ENCODE measurements around the gene NT5C2. TPM values are rescaled to one million over a fixed set of nuclear protein-coding genes. Genes with fewer than 3 reads are reported as not detected.

The NT5C2 gene
- total and polyA plus RNA-seq, 2 donors, result 68.5 to 85.2 TPM

- Histone ChIP-seq H3K27ac (ENCODE audit: low read depth in 1 of 2, low read length in 1 of 2) (peak overlapping the region in 1 of 2 donors; percentile 26), H3K9me3 (ENCODE audit: control insufficient read depth in 2 of 2, insufficient read depth in 1 of 2, low read length in 1 of 2) (no peaks in the 10 kb centered on the region), H3K4me3 (ENCODE audit: low read length in 2 of 2) (no peak overlapping the region), H3K27me3 (ENCODE audit: control insufficient read depth in 2 of 2, insufficient read depth in 1 of 2, low read length in 1 of 2) (no peaks in the 10 kb centered on the region), H3K4me1 (ENCODE audit: control insufficient read depth in 2 of 2, insufficient read depth in 2 of 2, low read length in 2 of 2) (no peaks in the 10 kb centered on the region), H3K36me3 (ENCODE audit: control insufficient read depth in 2 of 2, insufficient read depth in 2 of 2, low read length in 1 of 2) (peaks cover 0 to 19% of the 10 kb centered on the region in 2 donors)
- DNase-seq (ENCODE audit: low read depth in 6 of 9, low spot score in 9 of 9), result no peak
- 92% methylated on average over 2 of the region's 2 CpGs for WGBS
Observed at GRCh38 chr10:103111031-103111917, 81.8 kb downstream of the NT5C2 start.

GRCh38 chr10:103110407-103110806, 82.7 kb downstream of the NT5C2 start:
- Histone ChIP-seq H3K36me3 (ENCODE audit: control insufficient read depth in 2 of 2, insufficient read depth in 2 of 2, low read length in 1 of 2) (peaks cover 0 to 25% of the 10 kb centered on the region in 2 donors), H3K27ac (ENCODE audit: low read depth in 1 of 2, low read length in 1 of 2) (no peak overlapping the region), H3K4me1 (ENCODE audit: control insufficient read depth in 2 of 2, insufficient read depth in 2 of 2, low read length in 2 of 2) (no peaks in the 10 kb centered on the region), H3K27me3 (ENCODE audit: control insufficient read depth in 2 of 2, insufficient read depth in 1 of 2, low read length in 1 of 2) (no peaks in the 10 kb centered on the region), H3K9me3 (ENCODE audit: control insufficient read depth in 2 of 2, insufficient read depth in 1 of 2, low read length in 1 of 2) (no peaks in the 10 kb centered on the region), H3K4me3 (ENCODE audit: low read length in 2 of 2) (no peak overlapping the region)
- no peak for DNase-seq (ENCODE audit: low read depth in 6 of 9, low spot score in 9 of 9)

DNA sequence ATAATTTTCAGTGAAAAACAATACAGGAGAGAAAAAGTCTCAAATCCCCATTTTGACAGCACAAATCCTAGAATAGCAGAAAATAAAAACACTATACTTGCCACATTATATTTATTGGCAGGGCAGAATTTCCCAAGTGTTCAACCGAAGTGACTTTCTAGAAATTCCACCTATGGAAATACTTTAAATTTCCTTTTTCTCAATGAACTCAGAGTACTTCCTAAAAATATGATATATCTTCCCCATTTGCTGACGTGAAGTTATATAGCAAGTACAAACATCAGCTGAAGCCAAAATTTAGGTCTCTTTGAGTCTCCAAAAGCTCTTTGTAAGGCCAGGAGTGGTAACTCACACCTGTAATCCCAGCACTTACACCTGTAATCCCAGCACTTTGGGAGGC, 83.3 kb downstream of the NT5C2 start:
- WGBS, result 97% methylated on average over 2 of the region's 2 CpGs
- Histone ChIP-seq H3K4me3 (ENCODE audit: low read length in 2 of 2) (no peak overlapping the region), H3K9me3 (ENCODE audit: control insufficient read depth in 2 of 2, insufficient read depth in 1 of 2, low read length in 1 of 2) (no peaks in the 10 kb centered on the region), H3K27me3 (ENCODE audit: control insufficient read depth in 2 of 2, insufficient read depth in 1 of 2, low read length in 1 of 2) (no peaks in the 10 kb centered on the region), H3K4me1 (ENCODE audit: control insufficient read depth in 2 of 2, insufficient read depth in 2 of 2, low read length in 2 of 2) (no peaks in the 10 kb centered on the region), H3K36me3 (ENCODE audit: control insufficient read depth in 2 of 2, insufficient read depth in 2 of 2, low read length in 1 of 2) (peaks cover 0 to 26% of the 10 kb centered on the region in 2 donors), H3K27ac (ENCODE audit: low read depth in 1 of 2, low read length in 1 of 2) (no peak overlapping the region)
- no peak for DNase-seq (ENCODE audit: low read depth in 6 of 9, low spot score in 9 of 9)

DNA sequence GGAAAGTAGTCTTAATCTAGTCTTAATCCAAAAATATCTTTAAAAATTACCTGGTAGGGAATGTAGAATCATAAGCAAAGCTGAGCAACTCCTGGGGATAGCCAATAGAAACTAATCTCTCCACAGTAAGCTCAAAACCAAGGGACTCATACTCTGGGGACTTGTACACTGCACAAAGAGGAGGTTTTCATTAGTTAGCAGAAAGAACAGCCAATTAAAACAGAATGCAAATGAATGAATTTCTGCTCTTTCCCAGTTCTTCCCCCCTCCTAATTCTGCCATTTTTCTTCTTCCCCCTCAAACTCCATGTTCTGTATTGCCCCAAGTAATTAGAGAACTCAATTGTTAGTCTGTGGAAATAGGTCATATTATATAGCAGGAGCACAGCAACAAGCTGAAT, 86.5 kb downstream of the NT5C2 start:
- H3K4me3 ChIP-seq (ENCODE audit: low read length in 2 of 2), result no peak overlapping the region
- no peaks in the 10 kb centered on the region for H3K9me3 ChIP-seq (ENCODE audit: control insufficient read depth in 2 of 2, insufficient read depth in 1 of 2, low read length in 1 of 2)
- H3K36me3 ChIP-seq (ENCODE audit: control insufficient read depth in 2 of 2, insufficient read depth in 2 of 2, low read length in 1 of 2), result peaks cover 9 to 47% of the 10 kb centered on the region in 2 donors
- no peaks in the 10 kb centered on the region for H3K27me3 ChIP-seq (ENCODE audit: control insufficient read depth in 2 of 2, insufficient read depth in 1 of 2, low read length in 1 of 2)
- no peaks in the 10 kb centered on the region for H3K4me1 ChIP-seq (ENCODE audit: control insufficient read depth in 2 of 2, insufficient read depth in 2 of 2, low read length in 2 of 2)
- DNase-seq (ENCODE audit: low read depth in 6 of 9, low spot score in 9 of 9), result no peak
- no peak overlapping the region for H3K27ac ChIP-seq (ENCODE audit: low read depth in 1 of 2, low read length in 1 of 2)

DNA sequence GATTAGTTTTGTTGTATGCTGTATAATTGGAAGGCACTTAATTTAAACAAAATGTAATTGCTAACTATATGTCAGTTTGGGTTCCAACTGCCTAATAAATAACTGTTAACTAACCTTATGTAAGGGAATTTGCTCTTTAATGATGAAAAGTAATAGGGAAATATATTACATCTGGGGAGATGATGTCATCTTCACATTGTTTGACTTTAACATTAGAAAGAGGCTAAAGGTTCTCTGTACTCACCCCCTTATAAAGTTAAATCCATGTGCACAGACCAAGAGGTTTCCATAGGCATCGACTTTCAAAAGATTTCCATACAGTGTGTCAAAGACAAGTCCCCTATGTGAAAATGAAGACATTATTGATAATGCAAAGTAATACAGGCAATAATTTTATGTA, 87.6 kb downstream of the NT5C2 start:
- Histone ChIP-seq H3K36me3 (ENCODE audit: control insufficient read depth in 2 of 2, insufficient read depth in 2 of 2, low read length in 1 of 2) (peaks cover 14 to 49% of the 10 kb centered on the region in 2 donors), H3K9me3 (ENCODE audit: control insufficient read depth in 2 of 2, insufficient read depth in 1 of 2, low read length in 1 of 2) (no peaks in the 10 kb centered on the region), H3K27me3 (ENCODE audit: control insufficient read depth in 2 of 2, insufficient read depth in 1 of 2, low read length in 1 of 2) (no peaks in the 10 kb centered on the region), H3K27ac (ENCODE audit: low read depth in 1 of 2, low read length in 1 of 2) (no peak overlapping the region), H3K4me3 (ENCODE audit: low read length in 2 of 2) (no peak overlapping the region), H3K4me1 (ENCODE audit: control insufficient read depth in 2 of 2, insufficient read depth in 2 of 2, low read length in 2 of 2) (no peaks in the 10 kb centered on the region)
- 99% methylated on average over 1 of the region's 1 CpG for WGBS
- no peak for DNase-seq (ENCODE audit: low read depth in 6 of 9, low spot score in 9 of 9)

GRCh38 chr10:103104721-103105120, 88.4 kb downstream of the NT5C2 start:
- Histone ChIP-seq H3K4me3 (ENCODE audit: low read length in 2 of 2) (no peak overlapping the region), H3K9me3 (ENCODE audit: control insufficient read depth in 2 of 2, insufficient read depth in 1 of 2, low read length in 1 of 2) (no peaks in the 10 kb centered on the region), H3K27ac (ENCODE audit: low read depth in 1 of 2, low read length in 1 of 2) (no peak overlapping the region), H3K36me3 (ENCODE audit: control insufficient read depth in 2 of 2, insufficient read depth in 2 of 2, low read length in 1 of 2) (peaks cover 16 to 52% of the 10 kb centered on the region in 2 donors), H3K27me3 (ENCODE audit: control insufficient read depth in 2 of 2, insufficient read depth in 1 of 2, low read length in 1 of 2) (no peaks in the 10 kb centered on the region), H3K4me1 (ENCODE audit: control insufficient read depth in 2 of 2, insufficient read depth in 2 of 2, low read length in 2 of 2) (no peaks in the 10 kb centered on the region)
- 49% methylated on average over 2 of the region's 2 CpGs for WGBS
- no peak for DNase-seq (ENCODE audit: low read depth in 6 of 9, low spot score in 9 of 9)

DNA sequence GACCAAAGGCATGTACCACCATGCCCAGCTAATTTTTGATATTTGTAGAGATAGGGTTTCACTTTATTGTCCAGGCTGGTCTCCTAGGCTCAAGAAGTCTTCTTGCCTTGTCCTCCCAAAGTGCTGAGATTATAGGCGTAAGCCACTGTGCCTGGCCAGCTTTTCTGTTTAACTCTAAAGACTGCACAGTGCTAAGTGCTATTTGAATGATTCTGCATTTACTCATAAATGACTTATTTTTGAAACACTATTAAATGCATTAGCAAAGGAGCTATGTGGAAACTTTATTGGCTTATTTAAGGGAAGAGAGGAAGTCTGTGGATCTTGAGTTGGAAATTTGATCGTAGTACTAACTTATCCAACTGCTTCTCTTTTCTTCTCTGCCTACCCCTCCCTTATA, 89.1 kb downstream of the NT5C2 start:
- H3K4me3 ChIP-seq (ENCODE audit: low read length in 2 of 2), result no peak overlapping the region
- H3K4me1 ChIP-seq (ENCODE audit: control insufficient read depth in 2 of 2, insufficient read depth in 2 of 2, low read length in 2 of 2), result no peaks in the 10 kb centered on the region
- 96% methylated on average over 2 of the region's 2 CpGs for WGBS
- no peak for DNase-seq (ENCODE audit: low read depth in 6 of 9, low spot score in 9 of 9)
- H3K9me3 ChIP-seq (ENCODE audit: control insufficient read depth in 2 of 2, insufficient read depth in 1 of 2, low read length in 1 of 2), result no peaks in the 10 kb centered on the region
- H3K36me3 ChIP-seq (ENCODE audit: control insufficient read depth in 2 of 2, insufficient read depth in 2 of 2, low read length in 1 of 2), result peaks cover 22 to 56% of the 10 kb centered on the region in 2 donors
- H3K27ac ChIP-seq (ENCODE audit: low read depth in 1 of 2, low read length in 1 of 2), result no peak overlapping the region
- no peaks in the 10 kb centered on the region for H3K27me3 ChIP-seq (ENCODE audit: control insufficient read depth in 2 of 2, insufficient read depth in 1 of 2, low read length in 1 of 2)

- no peaks in the 10 kb centered on the region for H3K27me3 ChIP-seq (ENCODE audit: control insufficient read depth in 2 of 2, insufficient read depth in 1 of 2, low read length in 1 of 2)
- no peaks in the 10 kb centered on the region for H3K9me3 ChIP-seq (ENCODE audit: control insufficient read depth in 2 of 2, insufficient read depth in 1 of 2, low read length in 1 of 2)
- no peak overlapping the region for H3K4me3 ChIP-seq (ENCODE audit: low read length in 2 of 2)
- no peaks in the 10 kb centered on the region for H3K4me1 ChIP-seq (ENCODE audit: control insufficient read depth in 2 of 2, insufficient read depth in 2 of 2, low read length in 2 of 2)
- peaks cover 26 to 72% of the 10 kb centered on the region in 2 donors for H3K36me3 ChIP-seq (ENCODE audit: control insufficient read depth in 2 of 2, insufficient read depth in 2 of 2, low read length in 1 of 2)
- 97% methylated on average over 3 of the region's 3 CpGs for WGBS
- no peak overlapping the region for H3K27ac ChIP-seq (ENCODE audit: low read depth in 1 of 2, low read length in 1 of 2)
- DNase-seq (ENCODE audit: low read depth in 6 of 9, low spot score in 9 of 9), result no peak
Observed at GRCh38 chr10:103102195-103102594, 90.9 kb downstream of the NT5C2 start.

DNA sequence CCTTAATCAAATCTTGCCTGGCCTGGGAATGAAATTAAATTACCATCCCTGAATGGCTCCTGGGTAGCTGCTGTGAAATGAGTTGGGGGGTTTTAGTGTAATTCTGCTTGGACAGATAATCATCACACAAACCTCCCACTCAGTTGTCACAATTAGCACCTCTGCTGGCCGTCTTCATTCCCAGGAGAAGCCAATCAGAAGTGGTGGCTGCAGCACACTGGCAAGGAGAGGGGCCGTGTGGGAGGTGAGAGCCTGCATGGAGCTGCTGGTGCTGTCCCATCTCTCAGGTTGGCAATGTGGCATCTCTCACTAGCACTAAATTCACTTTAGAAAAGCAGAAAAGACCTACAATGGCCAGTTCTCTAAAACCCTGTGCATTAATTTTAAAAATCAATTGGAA, 92.5 kb downstream of the NT5C2 start:
- H3K27me3 ChIP-seq (ENCODE audit: control insufficient read depth in 2 of 2, insufficient read depth in 1 of 2, low read length in 1 of 2), result no peaks in the 10 kb centered on the region
- no peaks in the 10 kb centered on the region for H3K9me3 ChIP-seq (ENCODE audit: control insufficient read depth in 2 of 2, insufficient read depth in 1 of 2, low read length in 1 of 2)
- H3K36me3 ChIP-seq (ENCODE audit: control insufficient read depth in 2 of 2, insufficient read depth in 2 of 2, low read length in 1 of 2), result peaks cover 26 to 79% of the 10 kb centered on the region in 2 donors
- no peak overlapping the region for H3K4me3 ChIP-seq (ENCODE audit: low read length in 2 of 2)
- WGBS, result 98% methylated on average over 2 of the region's 2 CpGs
- no peaks in the 10 kb centered on the region for H3K4me1 ChIP-seq (ENCODE audit: control insufficient read depth in 2 of 2, insufficient read depth in 2 of 2, low read length in 2 of 2)
- no peak for DNase-seq (ENCODE audit: low read depth in 6 of 9, low spot score in 9 of 9)
- no peak overlapping the region for H3K27ac ChIP-seq (ENCODE audit: low read depth in 1 of 2, low read length in 1 of 2)
